Measurements from ENCODE around the gene NELFA.

- TF ChIP-seq CTCF (IDR thresholded peaks at IDR 0.05) (no peak), POLR2A (IDR thresholded peaks at IDR 0.05) (no peak)
Observed at GRCh38 chr4:1994938-1995337, 13.8 kb downstream of the NELFA start.
